ENCODE data around the gene AGPAT2.

The AGPAT2 gene

GRCh38 chr9:136629879-136630661 lies 57.2 kb downstream of the AGPAT2 start:
- in situ Hi-C loops (cut with HindIII; ENCODE audit: low sequenced_read_pairs), result no loop called here

- in situ Hi-C loops (cut with HindIII; ENCODE audit: low sequenced_read_pairs), result no loop called here
Observed at GRCh38 chr9:136629001-136629878, 58.0 kb downstream of the AGPAT2 start.

- in situ Hi-C loops (cut with HindIII; ENCODE audit: low sequenced_read_pairs), result no loop called here
Observed at GRCh38 chr9:136628268-136628667, 59.0 kb downstream of the AGPAT2 start.

- in situ Hi-C loops (cut with HindIII; ENCODE audit: low sequenced_read_pairs), result no loop called here
Observed at GRCh38 chr9:136627703-136628102, 59.6 kb downstream of the AGPAT2 start.

- in situ Hi-C loops (cut with HindIII; ENCODE audit: low sequenced_read_pairs), result no loop called here
Observed at GRCh38 chr9:136626740-136627642, 60.3 kb downstream of the AGPAT2 start.

- in situ Hi-C loops (cut with HindIII; ENCODE audit: low sequenced_read_pairs), result no loop called here
Observed at GRCh38 chr9:136626066-136626725, 61.1 kb downstream of the AGPAT2 start.

GRCh38 chr9:136625101-136626065 lies 61.9 kb downstream of the AGPAT2 start:
- in situ Hi-C loops (cut with HindIII; ENCODE audit: low sequenced_read_pairs), result no loop called here

- in situ Hi-C loops (cut with HindIII; ENCODE audit: low sequenced_read_pairs), result no loop called here
Observed at GRCh38 chr9:136624184-136624951, 62.9 kb downstream of the AGPAT2 start.

GRCh38 chr9:136623842-136624183 lies 63.4 kb downstream of the AGPAT2 start:
- in situ Hi-C loops (cut with HindIII; ENCODE audit: low sequenced_read_pairs), result no loop called here
